ENCODE measurements around the gene UTRN.

The UTRN gene

DNA sequence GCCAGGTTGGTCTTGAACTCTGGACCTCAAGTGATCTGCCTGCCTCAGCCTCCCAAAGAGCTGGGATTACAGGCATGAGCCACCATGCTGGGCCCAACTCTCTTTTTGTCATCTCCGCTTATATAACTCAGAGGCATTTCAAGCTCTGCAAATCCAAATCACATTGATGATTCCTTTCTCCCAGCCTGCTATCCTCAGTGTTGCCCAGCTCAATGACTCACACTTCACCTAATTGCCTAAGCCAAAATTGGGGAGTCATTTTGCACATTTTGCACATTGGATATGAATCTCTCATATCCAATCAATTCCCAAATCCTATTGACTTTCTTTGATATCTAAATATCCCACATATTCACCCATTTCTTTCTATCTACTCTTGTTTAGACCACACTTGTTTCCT is 3.9 kb downstream of the UTRN start:
- Histone ChIP-seq H3K9ac (ENCODE audit: low read length) (no peak overlapping the region), H3K36me3 (ENCODE audit: control insufficient read depth in 1 of 2, insufficient read depth in 2 of 2, low read depth in 1 of 2, low read length in 2 of 2) (peaks cover 0 to 8% of the 10 kb centered on the region in 2 experiments), H3K4me3 (ENCODE audit: insufficient read depth in 1 of 2, low read depth in 1 of 2, low read length in 2 of 2) (no peak overlapping the region), H3K4me1 (ENCODE audit: control insufficient read depth, insufficient read depth, low read depth, low read length) (peaks cover 1% of the 10 kb centered on the region), H2BK5ac (ENCODE audit: low read depth, low read length, poor library complexity, severe bottlenecking) (no peak overlapping the region), H2BK120ac (ENCODE audit: low read depth, low read length) (no peak overlapping the region), H2BK12ac (ENCODE audit: low read length in 2 of 2) (no peak overlapping the region), H3K23ac (ENCODE audit: low read length in 2 of 2) (no peak overlapping the region), H4K91ac (ENCODE audit: low read length) (no peak overlapping the region), H2AK5ac (ENCODE audit: low read length, severe bottlenecking) (no peak overlapping the region), H3K4me2 (ENCODE audit: low read length, poor library complexity, severe bottlenecking) (no peak overlapping the region), H4K8ac (ENCODE audit: low read length) (no peak overlapping the region), H3K79me1 (replicated peaks; ENCODE audit: low read length, poor library complexity, severe bottlenecking) (peaks cover 2% of the 10 kb centered on the region), H2BK15ac (ENCODE audit: low read depth, poor library complexity, severe bottlenecking) (no peak overlapping the region), H3K14ac (ENCODE audit: low read length in 2 of 2) (no peak overlapping the region), H3K27ac (ENCODE audit: low read length, poor library complexity, severe bottlenecking) (no peak overlapping the region), H2AFZ (ENCODE audit: low read depth, low read length) (no peak overlapping the region), H3K4ac (ENCODE audit: low read depth in 1 of 2, low read length in 2 of 2) (no peak overlapping the region), H3K9me3 (ENCODE audit: control insufficient read depth, low read length) (no peaks in the 10 kb centered on the region), H3K18ac (ENCODE audit: low read depth in 1 of 2, low read length in 2 of 2) (no peak overlapping the region), H3K27me3 (ENCODE audit: control insufficient read depth in 1 of 2, insufficient read depth in 1 of 2, low read length in 2 of 2) (no peaks in the 10 kb centered on the region)
- no peak for DNase-seq
- WGBS = 98% methylated on average over 1 of the region's 1 CpG

DNA sequence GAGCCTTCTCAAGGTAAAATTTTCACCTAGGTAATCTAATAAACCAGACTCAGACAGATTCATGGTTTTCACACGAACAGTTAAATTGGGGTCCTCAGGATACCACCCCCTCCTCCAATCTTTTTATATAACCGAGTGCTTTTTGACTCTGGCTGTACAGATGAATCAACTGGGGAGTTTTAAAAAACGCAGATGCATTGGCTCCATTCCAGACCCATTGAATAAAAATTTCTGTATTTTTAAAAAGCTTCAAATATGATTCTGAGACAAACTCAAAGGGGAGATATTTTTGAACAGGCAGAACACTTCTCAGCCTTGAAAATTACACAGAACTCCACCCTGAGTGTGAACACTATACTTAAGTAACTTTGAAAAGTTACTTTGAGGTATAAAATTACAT is 7.2 kb downstream of the UTRN start:
- H3K27ac ChIP-seq (ENCODE audit: low read length, poor library complexity, severe bottlenecking) = peak overlapping the region; percentile 32
- no peak overlapping the region for H2AK5ac ChIP-seq (ENCODE audit: low read length, severe bottlenecking)
- no peak overlapping the region for H2BK12ac ChIP-seq (ENCODE audit: low read length in 2 of 2)
- H3K18ac ChIP-seq (ENCODE audit: low read depth in 1 of 2, low read length in 2 of 2) = no peak overlapping the region
- H3K23ac ChIP-seq (ENCODE audit: low read length in 2 of 2) = no peak overlapping the region
- H3K4ac ChIP-seq (ENCODE audit: low read depth in 1 of 2, low read length in 2 of 2) = no peak overlapping the region
- peaks cover 5% of the 10 kb centered on the region for H3K4me1 ChIP-seq (ENCODE audit: control insufficient read depth, insufficient read depth, low read depth, low read length)
- peaks cover 13% of the 10 kb centered on the region for H3K79me1 ChIP-seq (replicated peaks; ENCODE audit: low read length, poor library complexity, severe bottlenecking)
- no peak for DNase-seq
- no peak overlapping the region for H2AFZ ChIP-seq (ENCODE audit: low read depth, low read length)
- no peak overlapping the region for H4K91ac ChIP-seq (ENCODE audit: low read length)
- no peak overlapping the region for H2BK15ac ChIP-seq (ENCODE audit: low read depth, poor library complexity, severe bottlenecking)
- no peak overlapping the region for H3K14ac ChIP-seq (ENCODE audit: low read length in 2 of 2)
- H3K4me2 ChIP-seq (ENCODE audit: low read length, poor library complexity, severe bottlenecking) = no peak overlapping the region
- peaks cover 6% of the 10 kb centered on the region for H3K9me3 ChIP-seq (ENCODE audit: control insufficient read depth, low read length)
- H2BK5ac ChIP-seq (ENCODE audit: low read depth, low read length, poor library complexity, severe bottlenecking) = no peak overlapping the region
- H3K9ac ChIP-seq (ENCODE audit: low read length) = peak overlapping the region; percentile 51
- no peak overlapping the region for H3K4me3 ChIP-seq (ENCODE audit: insufficient read depth in 1 of 2, low read depth in 1 of 2, low read length in 2 of 2)
- no peak overlapping the region for H2BK120ac ChIP-seq (ENCODE audit: low read depth, low read length)
- no peak overlapping the region for H4K8ac ChIP-seq (ENCODE audit: low read length)
- H3K27me3 ChIP-seq (ENCODE audit: control insufficient read depth in 1 of 2, insufficient read depth in 1 of 2, low read length in 2 of 2) = no peaks in the 10 kb centered on the region
- 91% methylated on average over 1 of the region's 3 CpGs for WGBS
- peaks cover 10 to 26% of the 10 kb centered on the region in 2 experiments for H3K36me3 ChIP-seq (ENCODE audit: control insufficient read depth in 1 of 2, insufficient read depth in 2 of 2, low read depth in 1 of 2, low read length in 2 of 2)

DNA sequence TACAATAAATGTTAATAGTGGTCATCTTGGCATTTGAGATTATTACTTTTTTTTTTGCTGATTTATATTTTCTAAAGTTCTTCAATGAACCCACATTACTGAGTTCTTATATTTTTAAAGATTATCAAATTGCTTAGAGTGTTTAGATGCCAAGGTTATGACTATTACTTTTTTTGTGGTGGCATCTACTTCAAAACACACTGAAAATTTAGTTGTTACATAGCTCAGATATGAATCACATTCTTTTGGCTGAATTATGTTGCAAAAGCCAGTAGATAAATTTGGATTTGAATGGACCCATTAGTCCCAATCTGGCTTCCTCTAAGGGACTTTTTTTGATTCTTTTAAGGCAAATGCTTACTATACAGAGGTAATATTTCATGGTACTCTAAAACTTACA is 8.9 kb downstream of the UTRN start:
- Histone ChIP-seq H3K4ac (ENCODE audit: low read depth in 1 of 2, low read length in 2 of 2) (no peak overlapping the region), H3K9me3 (ENCODE audit: control insufficient read depth, low read length) (peaks cover 6% of the 10 kb centered on the region)

DNA sequence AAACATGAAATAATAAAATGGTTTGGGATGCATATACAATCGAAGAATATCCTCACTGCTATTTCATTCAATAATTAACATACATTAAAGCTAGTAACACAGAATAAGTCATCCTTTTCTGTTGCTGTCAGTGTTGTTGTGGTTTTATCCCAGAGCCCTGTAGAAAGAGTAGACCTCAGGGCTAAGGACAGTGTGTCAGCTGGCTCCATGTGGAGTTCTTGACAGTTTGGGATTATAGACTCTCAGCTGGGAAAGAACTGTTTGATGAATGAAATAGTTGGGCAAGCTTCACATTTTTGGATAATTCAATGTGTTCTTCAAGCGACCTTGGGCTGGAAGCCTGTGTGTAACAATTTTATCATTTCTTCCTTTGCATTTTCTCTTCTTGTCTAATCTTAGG is 10.1 kb downstream of the UTRN start:
- 88% methylated on average over 1 of the region's 2 CpGs for WGBS
- peaks cover 21% of the 10 kb centered on the region for H3K79me1 ChIP-seq (replicated peaks; ENCODE audit: low read length, poor library complexity, severe bottlenecking)
- H3K9me3 ChIP-seq (ENCODE audit: control insufficient read depth, low read length) = peaks cover 6% of the 10 kb centered on the region
- no peak overlapping the region for H2BK12ac ChIP-seq (ENCODE audit: low read length in 2 of 2)
- H3K23ac ChIP-seq (ENCODE audit: low read length in 2 of 2) = no peak overlapping the region
- H4K8ac ChIP-seq (ENCODE audit: low read length) = no peak overlapping the region
- no peak overlapping the region for H2AFZ ChIP-seq (ENCODE audit: low read depth, low read length)
- H3K4ac ChIP-seq (ENCODE audit: low read depth in 1 of 2, low read length in 2 of 2) = no peak overlapping the region
- H3K36me3 ChIP-seq (ENCODE audit: control insufficient read depth in 1 of 2, insufficient read depth in 2 of 2, low read depth in 1 of 2, low read length in 2 of 2) = peaks cover 10 to 36% of the 10 kb centered on the region in 2 experiments
- no peak overlapping the region for H2BK5ac ChIP-seq (ENCODE audit: low read depth, low read length, poor library complexity, severe bottlenecking)
- no peak overlapping the region for H3K18ac ChIP-seq (ENCODE audit: low read depth in 1 of 2, low read length in 2 of 2)
- DNase-seq = no peak
- no peak overlapping the region for H4K91ac ChIP-seq (ENCODE audit: low read length)
- peak overlapping the region; percentile 19 for H3K27ac ChIP-seq (ENCODE audit: low read length, poor library complexity, severe bottlenecking)
- no peak overlapping the region for H3K9ac ChIP-seq (ENCODE audit: low read length)
- H3K4me1 ChIP-seq (ENCODE audit: control insufficient read depth, insufficient read depth, low read depth, low read length) = peaks cover 4% of the 10 kb centered on the region
- H2AK5ac ChIP-seq (ENCODE audit: low read length, severe bottlenecking) = no peak overlapping the region
- no peak overlapping the region for H3K4me3 ChIP-seq (ENCODE audit: insufficient read depth in 1 of 2, low read depth in 1 of 2, low read length in 2 of 2)
- no peaks in the 10 kb centered on the region for H3K27me3 ChIP-seq (ENCODE audit: control insufficient read depth in 1 of 2, insufficient read depth in 1 of 2, low read length in 2 of 2)
- no peak overlapping the region for H2BK120ac ChIP-seq (ENCODE audit: low read depth, low read length)
- no peak overlapping the region for H3K14ac ChIP-seq (ENCODE audit: low read length in 2 of 2)
- H3K4me2 ChIP-seq (ENCODE audit: low read length, poor library complexity, severe bottlenecking) = no peak overlapping the region
- no peak overlapping the region for H2BK15ac ChIP-seq (ENCODE audit: low read depth, poor library complexity, severe bottlenecking)

More for the DNA sequence above, 8.9 kb downstream of the UTRN start:
- peaks cover 4% of the 10 kb centered on the region for H3K4me1 ChIP-seq (ENCODE audit: control insufficient read depth, insufficient read depth, low read depth, low read length)
- H2AK5ac ChIP-seq (ENCODE audit: low read length, severe bottlenecking) = no peak overlapping the region
- H4K91ac ChIP-seq (ENCODE audit: low read length) = no peak overlapping the region
- H3K27ac ChIP-seq (ENCODE audit: low read length, poor library complexity, severe bottlenecking) = no peak overlapping the region
- H2BK15ac ChIP-seq (ENCODE audit: low read depth, poor library complexity, severe bottlenecking) = no peak overlapping the region
- no peak overlapping the region for H3K14ac ChIP-seq (ENCODE audit: low read length in 2 of 2)
- H3K18ac ChIP-seq (ENCODE audit: low read depth in 1 of 2, low read length in 2 of 2) = no peak overlapping the region
- H3K9ac ChIP-seq (ENCODE audit: low read length) = peak overlapping the region; percentile 51
- H3K36me3 ChIP-seq (ENCODE audit: control insufficient read depth in 1 of 2, insufficient read depth in 2 of 2, low read depth in 1 of 2, low read length in 2 of 2) = peaks cover 10 to 33% of the 10 kb centered on the region in 2 experiments
- H2BK120ac ChIP-seq (ENCODE audit: low read depth, low read length) = no peak overlapping the region
- H3K4me3 ChIP-seq (ENCODE audit: insufficient read depth in 1 of 2, low read depth in 1 of 2, low read length in 2 of 2) = no peak overlapping the region
- H3K27me3 ChIP-seq (ENCODE audit: control insufficient read depth in 1 of 2, insufficient read depth in 1 of 2, low read length in 2 of 2) = no peaks in the 10 kb centered on the region
- H4K8ac ChIP-seq (ENCODE audit: low read length) = no peak overlapping the region
- no peak overlapping the region for H3K4me2 ChIP-seq (ENCODE audit: low read length, poor library complexity, severe bottlenecking)
- H3K79me1 ChIP-seq (replicated peaks; ENCODE audit: low read length, poor library complexity, severe bottlenecking) = peaks cover 18% of the 10 kb centered on the region
- H2BK12ac ChIP-seq (ENCODE audit: low read length in 2 of 2) = no peak overlapping the region
- no peak overlapping the region for H3K23ac ChIP-seq (ENCODE audit: low read length in 2 of 2)
- H2BK5ac ChIP-seq (ENCODE audit: low read depth, low read length, poor library complexity, severe bottlenecking) = no peak overlapping the region
- no peak overlapping the region for H2AFZ ChIP-seq (ENCODE audit: low read depth, low read length)
- DNase-seq = peak; percentile 53

Data from mesenchymal stem cell (in vitro differentiated cells and primary cell).